NCI-H446 treated with DMSO at 0.1 percent for 48 hours (cell line): ENCODE data around the gene SUCLG2.

Experiments
- DNase-seq: peaks from one replicate; lab custom pipeline; 2025; lab: John Stamatoyannopoulos, UW

SUCLG2 gene

GRCh38 chr3:67649681-67650080, 4.7 kb downstream of the SUCLG2 start:
- DNase-seq: no peak

- DNase-seq: no peak
These were observed 5.7 kb downstream of the SUCLG2 start for GRCh38 chr3:67648701-67649100.

- DNase-seq: no peak
These were observed 6.2 kb downstream of the SUCLG2 start for GRCh38 chr3:67648229-67648628.

- DNase-seq: no peak
These were observed 7.0 kb downstream of the SUCLG2 start for GRCh38 chr3:67647390-67647878.

GRCh38 chr3:67646586-67647234, 7.7 kb downstream of the SUCLG2 start:
- no peak for DNase-seq

GRCh38 chr3:67644827-67645226, 9.6 kb downstream of the SUCLG2 start:
- DNase-seq: no peak

- DNase-seq: no peak
These were observed 11.7 kb downstream of the SUCLG2 start for GRCh38 chr3:67642734-67643133.

- no peak for DNase-seq
These were observed 12.2 kb downstream of the SUCLG2 start for GRCh38 chr3:67642190-67642589.

- DNase-seq: no peak
These were observed 13.0 kb downstream of the SUCLG2 start for GRCh38 chr3:67641451-67641850.

- DNase-seq: no peak
These were observed 14.3 kb downstream of the SUCLG2 start for GRCh38 chr3:67640023-67640660.

- DNase-seq: no peak
These were observed 17.0 kb downstream of the SUCLG2 start for GRCh38 chr3:67637255-67637900.

- no peak for DNase-seq
These were observed 18.6 kb downstream of the SUCLG2 start for GRCh38 chr3:67635806-67636205.

- DNase-seq: no peak
These were observed 19.2 kb downstream of the SUCLG2 start for GRCh38 chr3:67635257-67635656.

- no peak for DNase-seq
These were observed 23.6 kb downstream of the SUCLG2 start for GRCh38 chr3:67630666-67631362.

GRCh38 chr3:67624687-67625086, 29.7 kb downstream of the SUCLG2 start:
- DNase-seq: no peak

GRCh38 chr3:67624078-67624477, 30.3 kb downstream of the SUCLG2 start:
- DNase-seq: no peak

- DNase-seq: no peak
These were observed 31.8 kb downstream of the SUCLG2 start for GRCh38 chr3:67622652-67623051.

GRCh38 chr3:67620869-67621268, 33.5 kb downstream of the SUCLG2 start:
- DNase-seq: no peak

GRCh38 chr3:67619991-67620390, 34.4 kb downstream of the SUCLG2 start:
- no peak for DNase-seq

GRCh38 chr3:67617518-67617917, 36.9 kb downstream of the SUCLG2 start:
- no peak for DNase-seq

GRCh38 chr3:67616046-67616445, 38.4 kb downstream of the SUCLG2 start:
- DNase-seq: no peak

GRCh38 chr3:67614195-67614594, 40.2 kb downstream of the SUCLG2 start:
- no peak for DNase-seq

GRCh38 chr3:67610458-67610857, 44.0 kb downstream of the SUCLG2 start:
- no peak for DNase-seq
